H1 (cell line): ENCODE measurements around the gene SCARF1. TPM values are rescaled to one million over a fixed set of nuclear protein-coding genes. Genes with fewer than 3 reads are reported as not detected.

ENCODE experiments used
- CHD7 ChIP-seq: fragments of 300-600 bp; sonication (generic); IDR thresholded peaks from 2 replicates; pipeline ENCODE4 v1.7.1; 2012; ENCODE audit warnings: low read length, moderate library complexity, mild to moderate bottlenecking, inconsistent platforms; ENCODE audit not compliant: insufficient replicate concordance
- polyA plus RNA-seq, 7 experiments: library from polyadenylated mRNA; depleted of rRNA in 3 of 7; stranded (reverse) in 5 of 7; unstranded in 2 of 7; fragments of >200 nt in 5 of 7; fragments of 200-250 nt in 2 of 7; gene quantifications; 1 replicate in 5 of 7; 2 replicates in 1 of 7; 4 replicates in 1 of 7; pipeline versions ENCODE4 v1.2.1 to v1.2.3, GENCODE V29; 2011 to 2013; ENCODE audit warnings: missing spikeins in 2 of 7, mixed read lengths in 2 of 7
- total RNA-seq: library from RNA; stranded (reverse); fragmentation: NEBNext Ultra II Directional; extraction: Animal tissue kit (Norgen Biotek cat#: 25700); gene quantifications from 2 replicates; pipeline ENCODE4 v1.2.1, GENCODE V29; 2021

Gene SCARF1
- total and polyA plus RNA-seq, 2 of the 8 experiments (the other 6 are each of a cell fraction or from before 2014, with no cell fraction given): 1.1 to 1.6 TPM

- no peak for TF ChIP-seq CHD7
- TF ChIP-seq, all 59 proteins: peak for 0
Measured at GRCh38 chr17:1611715-1612114, 33.8 kb downstream of the SCARF1 start (continued).
